ENCODE results near the gene UBALD2. TPM values are rescaled to one million over a fixed set of nuclear protein-coding genes. Genes with fewer than 3 reads are reported as not detected.
"Not testable (repeated sequence)": the region's sequence is repeated elsewhere in the genome, so short reads cannot be mapped to it uniquely, and the experiment has no call there.

The UBALD2 gene
- total RNA-seq, 1 donor from 2014 or later: 18.4 TPM

GRCh38 chr17:76241204-76241538, 24.0 kb upstream of the UBALD2 start:
- Histone ChIP-seq H3K9me3 (no peaks in the 10 kb centered on the region), H3K4me3 (peak overlapping the region; percentile 65 to 76), H3K27ac (no peak overlapping the region), H3K27me3 (no peaks in the 10 kb centered on the region), H3K36me3 (no peaks in the 10 kb centered on the region), H3K4me1 (peaks cover 16% of the 10 kb centered on the region)
- TF ChIP-seq CTCF (IDR thresholded peaks at IDR 0.05) (no peak), POLR2A (IDR thresholded peaks at IDR 0.05) (no peak)
- intact Hi-C loops (cut with DNase I): no loop called here
- no peak for DNase-seq (ENCODE audit: extremely low spot score in 2 of 2)

- no peaks in the 10 kb centered on the region for H3K27me3 ChIP-seq
- intact Hi-C loops (cut with DNase I): no loop called here
- peaks cover 16% of the 10 kb centered on the region for H3K4me1 ChIP-seq
- TF ChIP-seq POLR2A (IDR thresholded peaks at IDR 0.05) (no peak), POLR2AphosphoS5 (IDR thresholded peaks at IDR 0.05; ENCODE audit: insufficient read depth in 1 of 2, low read depth in 1 of 2) (no peak), CTCF (IDR thresholded peaks at IDR 0.05) (no peak)
- no peak for DNase-seq (ENCODE audit: extremely low spot score in 2 of 2)
- H3K9me3 ChIP-seq: no peaks in the 10 kb centered on the region
- H3K36me3 ChIP-seq: no peaks in the 10 kb centered on the region
- no peak overlapping the region for H3K27ac ChIP-seq
- no peak overlapping the region for H3K4me3 ChIP-seq
Observed at GRCh38 chr17:76241691-76242255, 23.4 kb upstream of the UBALD2 start.

- DNase-seq (ENCODE audit: extremely low spot score in 2 of 2): peak in 1 of 2 donors; percentile 69
- no peak for TF ChIP-seq CTCF (IDR thresholded peaks at IDR 0.05)
- TF ChIP-seq POLR2A (IDR thresholded peaks at IDR 0.05): no peak
- no peak for TF ChIP-seq POLR2AphosphoS5 (IDR thresholded peaks at IDR 0.05; ENCODE audit: insufficient read depth in 1 of 2, low read depth in 1 of 2)
- no peaks in the 10 kb centered on the region for H3K36me3 ChIP-seq
- no peaks in the 10 kb centered on the region for H3K9me3 ChIP-seq
- intact Hi-C loops (cut with DNase I): no loop called here
- no peak overlapping the region for H3K27ac ChIP-seq
- H3K4me1 ChIP-seq: peaks cover 16% of the 10 kb centered on the region
- H3K4me3 ChIP-seq: no peak overlapping the region
- H3K27me3 ChIP-seq: no peaks in the 10 kb centered on the region
Observed at GRCh38 chr17:76243826-76244679, 21.1 kb upstream of the UBALD2 start.

GRCh38 chr17:76244721-76245120, 20.4 kb upstream of the UBALD2 start:
- H3K27me3 ChIP-seq; intact Hi-C loops (cut with DNase I); DNase-seq (ENCODE audit: extremely low spot score in 2 of 2); H3K36me3 ChIP-seq; H3K4me1 ChIP-seq; H3K27ac ChIP-seq; H3K9me3 ChIP-seq; H3K4me3 ChIP-seq: not testable (repeated sequence)

- intact Hi-C loops (cut with DNase I): no loop called here
- DNase-seq (ENCODE audit: extremely low spot score in 2 of 2): no peak
- Histone ChIP-seq H3K4me3 (no peak overlapping the region), H3K4me1 (peaks cover under 1% of the 10 kb centered on the region), H3K27ac (no peak overlapping the region), H3K27me3 (no peaks in the 10 kb centered on the region), H3K36me3 (no peaks in the 10 kb centered on the region), H3K9me3 (no peaks in the 10 kb centered on the region)
- TF ChIP-seq CTCF (IDR thresholded peaks at IDR 0.05) (no peak), POLR2A (IDR thresholded peaks at IDR 0.05) (no peak), POLR2AphosphoS5 (IDR thresholded peaks at IDR 0.05; ENCODE audit: insufficient read depth in 1 of 2, low read depth in 1 of 2) (no peak)
Observed at GRCh38 chr17:76246080-76247066, 18.8 kb upstream of the UBALD2 start.

Data from vagina (tissue), 2 donors.